ENCODE measurements around the gene INPP5J.

Gene INPP5J

DNA sequence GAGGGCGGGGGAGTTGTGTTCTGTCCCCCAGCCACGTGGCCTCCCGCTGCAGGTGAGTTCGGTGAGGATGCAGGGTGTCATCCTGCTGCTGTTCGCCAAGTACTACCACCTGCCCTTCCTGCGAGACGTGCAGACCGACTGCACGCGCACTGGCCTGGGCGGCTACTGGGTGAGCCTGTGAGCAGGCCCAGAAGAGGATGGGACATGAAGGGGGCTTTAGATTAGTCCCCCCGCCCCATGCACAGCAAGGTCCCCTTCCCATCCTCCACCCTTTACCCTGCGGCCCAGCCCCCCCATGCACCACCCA lies 4.1 kb downstream of the INPP5J start:
- no peak for DNase-seq

DNA sequence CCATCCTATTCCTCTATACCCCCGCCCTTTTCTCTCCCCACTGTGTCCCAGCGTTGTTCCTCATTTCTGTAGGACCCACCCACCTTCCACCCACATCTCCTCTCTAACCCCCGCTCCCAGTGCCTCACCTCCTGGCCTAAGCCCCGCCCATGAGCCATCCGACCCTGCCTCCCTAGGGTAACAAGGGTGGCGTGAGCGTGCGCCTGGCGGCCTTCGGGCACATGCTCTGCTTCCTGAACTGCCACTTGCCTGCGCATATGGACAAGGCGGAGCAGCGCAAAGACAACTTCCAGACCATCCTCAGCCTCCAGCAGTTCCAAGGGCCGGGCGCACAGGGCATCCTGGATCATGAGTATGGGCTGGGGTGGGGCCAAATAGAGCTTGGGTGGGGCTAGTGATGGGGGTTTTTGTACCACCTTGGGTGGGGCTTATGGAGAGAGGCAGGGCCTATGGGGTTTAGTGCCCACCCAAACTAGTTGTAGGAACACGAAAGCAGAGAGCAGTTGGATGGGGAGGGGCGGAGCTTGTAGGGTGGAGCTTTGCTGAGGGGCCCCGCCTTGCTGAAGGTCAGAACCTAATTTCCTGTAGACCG lies 4.5 kb downstream of the INPP5J start:
- DNase-seq: no peak

DNA sequence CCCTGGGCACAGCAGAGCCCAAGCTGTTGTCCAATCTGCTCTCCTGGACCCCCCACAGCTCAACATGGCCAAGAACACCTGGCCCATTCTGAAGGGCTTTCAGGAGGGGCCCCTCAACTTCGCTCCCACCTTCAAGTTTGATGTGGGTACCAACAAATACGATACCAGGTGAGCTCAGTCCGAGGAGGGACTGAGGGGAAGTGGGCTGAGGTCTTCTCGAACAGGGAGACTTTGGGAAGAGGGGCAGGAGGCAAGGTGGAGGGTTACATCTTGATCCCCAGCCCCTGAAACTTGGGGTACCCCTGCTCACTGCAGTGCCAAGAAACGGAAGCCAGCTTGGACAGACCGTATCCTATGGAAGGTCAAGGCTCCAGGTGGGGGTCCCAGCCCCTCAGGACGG lies 5.4 kb downstream of the INPP5J start:
- no peak for DNase-seq

DNA sequence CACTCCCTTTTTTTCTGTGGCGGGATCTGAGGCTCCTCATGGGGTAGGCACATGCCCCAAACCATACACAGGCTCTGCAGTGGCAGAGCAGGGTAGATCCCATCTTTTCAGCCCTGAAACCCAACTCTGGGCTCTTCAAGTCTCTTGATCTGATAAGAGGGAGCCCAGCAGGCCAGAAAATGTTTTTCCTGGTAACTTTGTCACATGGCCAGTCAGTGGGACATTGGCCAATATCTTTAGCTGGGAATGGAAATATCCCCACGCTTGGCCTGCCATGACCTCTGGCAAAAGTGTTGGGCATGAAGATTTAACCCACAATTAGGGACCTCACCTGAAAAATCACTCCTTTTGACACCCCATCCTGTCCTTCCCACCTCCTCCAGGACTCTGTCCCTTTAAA lies 8.1 kb downstream of the INPP5J start:
- no peak for DNase-seq

DNA sequence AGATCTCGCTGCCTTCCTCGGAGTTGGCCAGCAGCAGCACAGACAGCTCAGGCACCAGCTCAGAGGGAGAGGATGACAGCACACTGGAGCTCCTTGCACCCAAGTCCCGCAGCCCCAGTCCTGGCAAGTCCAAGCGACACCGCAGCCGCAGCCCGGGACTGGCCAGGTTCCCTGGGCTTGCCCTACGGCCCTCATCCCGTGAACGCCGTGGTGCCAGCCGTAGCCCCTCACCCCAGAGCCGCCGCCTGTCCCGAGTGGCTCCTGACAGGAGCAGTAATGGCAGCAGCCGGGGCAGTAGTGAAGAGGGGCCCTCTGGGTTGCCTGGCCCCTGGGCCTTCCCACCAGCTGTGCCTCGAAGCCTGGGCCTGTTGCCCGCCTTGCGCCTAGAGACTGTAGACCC lies 11.1 kb downstream of the INPP5J start:
- DNase-seq: no peak

DNA sequence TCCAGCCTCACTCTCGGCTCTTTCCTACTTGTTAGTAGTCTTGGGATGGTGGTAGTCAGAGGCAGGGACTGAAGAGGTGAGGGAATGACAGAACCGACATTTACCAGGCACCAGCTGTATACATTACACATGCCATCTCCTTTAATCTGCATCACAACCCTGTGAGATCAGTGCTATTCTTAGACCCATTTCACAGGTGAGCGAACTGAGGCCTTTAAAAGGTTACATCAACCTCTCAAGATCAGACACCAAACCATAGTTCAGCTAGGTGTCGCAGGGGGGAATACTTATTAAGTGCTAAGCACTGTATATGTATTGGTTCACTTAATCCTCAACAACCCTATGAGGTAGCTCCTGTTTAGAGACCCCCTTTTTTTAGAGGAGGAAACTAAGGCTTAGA lies 11.9 kb downstream of the INPP5J start:
- DNase-seq: no peak

DNA sequence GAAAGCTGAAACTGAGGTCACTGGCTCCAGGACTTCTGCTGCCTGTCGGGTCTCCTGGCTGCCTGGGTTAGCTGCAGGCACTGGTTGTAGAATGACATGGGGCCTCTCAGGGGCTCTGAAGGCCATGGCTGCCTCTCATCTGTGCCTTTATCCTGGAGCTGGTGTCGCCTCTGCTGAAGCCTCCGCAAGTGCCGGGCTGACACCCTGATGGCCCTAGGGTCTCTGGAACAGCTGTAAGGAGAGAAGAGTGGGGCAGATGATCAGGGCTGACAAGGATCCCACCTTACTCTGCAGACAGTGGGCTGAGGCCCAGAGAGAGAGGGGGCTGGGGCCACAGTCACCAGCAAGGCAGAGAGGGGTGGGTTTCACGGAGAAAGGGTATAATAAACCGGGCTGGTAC lies 12.9 kb downstream of the INPP5J start:
- no peak for DNase-seq

DNA sequence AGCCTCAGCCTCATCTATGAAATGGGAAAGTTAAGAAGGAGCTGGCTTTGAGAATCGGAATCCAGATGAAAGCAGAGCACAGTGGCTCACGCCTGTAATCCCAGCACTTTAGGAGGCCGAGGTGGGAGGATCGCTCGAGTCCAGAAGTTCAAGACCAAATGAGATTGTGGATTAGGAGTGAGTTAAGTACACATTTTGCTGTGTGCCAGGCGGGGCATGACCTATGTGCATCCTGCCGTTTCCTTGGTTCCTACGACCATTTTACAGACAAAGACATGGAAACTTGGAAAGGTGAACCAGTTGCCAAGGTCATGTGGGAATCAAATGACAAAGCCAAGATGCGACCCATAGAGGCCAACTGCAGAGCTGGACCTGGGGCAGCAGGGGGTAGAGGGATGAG lies 13.4 kb downstream of the INPP5J start:
- no peak for DNase-seq

DNA sequence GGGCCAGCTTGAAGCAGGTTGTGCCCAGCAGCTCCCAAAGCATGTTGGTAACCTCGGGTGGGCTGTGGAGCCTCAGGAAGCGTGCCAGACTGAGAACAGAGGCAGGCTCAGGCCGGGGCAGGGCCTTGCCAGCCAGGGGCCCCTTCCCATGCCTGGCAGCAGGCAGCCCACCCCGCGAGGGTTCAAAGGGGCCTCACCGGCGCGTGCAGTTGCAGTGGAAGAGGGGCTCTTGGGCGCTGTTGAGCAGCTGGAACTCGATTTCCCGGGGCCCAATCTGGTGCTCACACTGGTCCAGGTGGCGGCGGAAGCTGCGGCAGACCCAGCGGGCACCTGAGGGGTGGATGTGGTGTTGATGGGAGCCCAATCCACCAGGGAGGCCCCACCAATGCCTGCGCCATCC lies 13.9 kb downstream of the INPP5J start:
- no peak for DNase-seq

DNA sequence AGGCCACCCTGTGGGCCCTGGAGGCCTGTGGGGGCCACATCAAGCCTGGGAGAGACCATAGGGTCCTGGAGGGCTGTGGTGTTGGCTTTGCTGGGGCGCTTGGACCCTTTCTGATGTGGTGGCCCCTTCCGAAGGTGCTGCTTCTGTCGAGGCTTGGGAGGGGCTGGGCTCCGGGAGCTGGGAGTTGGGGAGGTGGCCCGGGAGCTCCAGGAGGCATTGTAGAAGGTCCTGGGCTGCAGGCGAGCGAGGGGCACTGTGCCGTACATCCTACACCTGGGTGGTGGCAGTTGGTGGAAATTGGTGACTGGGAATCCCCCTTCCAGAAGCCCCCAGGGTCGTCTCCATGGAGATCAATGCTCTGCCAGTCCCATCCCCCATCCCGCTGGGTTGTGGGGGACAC lies 15.0 kb downstream of the INPP5J start:
- DNase-seq: no peak

DNA sequence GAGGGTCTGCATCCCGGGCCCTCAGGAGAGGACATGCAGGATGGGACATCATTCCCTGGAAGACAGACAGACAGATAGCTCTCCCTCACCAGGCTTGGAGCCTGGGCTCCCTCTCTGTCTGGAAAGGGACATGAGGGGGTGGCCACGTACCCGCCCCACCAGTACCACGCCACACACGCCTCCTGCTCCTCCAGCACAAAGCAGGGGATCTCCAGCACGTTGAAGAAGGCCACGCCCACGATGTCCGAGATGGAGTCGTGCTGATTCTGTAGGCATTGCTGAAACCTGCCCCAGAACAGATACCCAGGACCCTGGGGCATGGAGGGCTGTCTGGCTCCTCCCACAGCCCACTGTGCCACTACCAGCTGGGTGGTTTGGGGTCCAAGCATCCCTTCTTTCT lies 15.4 kb downstream of the INPP5J start:
- DNase-seq: no peak

DNA sequence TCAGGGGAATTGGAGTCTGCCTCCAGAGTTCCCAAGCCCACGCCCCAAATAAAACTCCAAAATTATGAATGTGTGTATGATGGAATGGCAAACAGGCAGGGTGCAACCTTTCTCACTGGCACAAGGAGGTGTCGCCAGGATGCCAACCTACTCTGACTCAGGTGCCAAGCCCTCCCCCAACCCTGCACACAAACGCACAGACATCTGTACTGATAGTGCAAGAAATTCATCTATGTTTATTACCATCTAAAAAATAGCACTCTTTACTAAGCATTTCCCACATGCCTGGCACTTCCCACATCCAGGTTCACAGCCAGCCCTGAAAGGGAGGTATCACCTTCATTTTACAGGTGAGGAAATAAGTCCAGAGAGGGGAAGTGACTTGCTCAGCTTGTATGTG lies 16.3 kb downstream of the INPP5J start:
- no peak for DNase-seq

DNA sequence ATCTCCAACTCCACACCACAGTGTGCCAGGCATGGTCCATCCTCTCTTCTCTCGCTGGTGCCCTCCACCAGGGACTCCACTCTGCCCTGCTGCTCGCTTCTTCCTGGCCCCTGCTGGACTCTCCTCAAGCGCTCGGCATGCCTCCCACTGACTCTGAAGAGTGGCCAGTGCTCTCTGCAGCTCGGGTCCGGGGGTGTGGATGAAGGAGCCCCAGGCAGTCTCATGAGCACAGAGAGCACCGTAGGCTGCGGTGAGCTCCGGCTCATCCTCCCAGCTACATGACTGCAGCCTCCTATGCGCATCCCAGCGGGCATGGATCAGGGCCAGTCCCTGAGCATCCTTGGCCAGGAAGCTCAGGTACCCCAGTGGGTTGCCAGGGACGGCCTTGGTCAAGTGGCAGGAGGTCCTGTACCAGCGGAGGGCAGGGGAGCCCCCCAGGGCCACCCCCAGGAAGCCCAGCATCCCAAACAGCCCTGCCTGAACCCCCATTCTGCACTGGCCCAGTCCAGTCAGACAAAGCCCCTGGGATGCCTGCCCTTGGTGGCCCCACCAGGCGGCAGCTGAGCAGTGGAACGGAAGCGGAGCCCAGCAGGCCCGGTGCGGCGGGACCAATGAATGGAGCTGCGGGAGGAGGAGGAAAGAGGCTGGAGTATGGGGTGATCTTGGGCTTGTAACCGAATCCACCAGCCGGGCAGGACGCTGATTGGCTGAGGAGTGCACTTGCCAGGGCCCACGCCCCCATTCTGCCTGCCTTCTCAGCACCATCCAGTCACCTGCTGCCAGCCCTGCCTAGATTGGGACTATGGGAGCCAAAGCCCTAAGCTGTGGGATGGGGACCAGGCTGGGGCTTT lies 17.3 kb downstream of the INPP5J start, which contains the start of gene PLA2G3:
Gene PLA2G3 (minus strand): TSS at position 643 of the 851 bp plus-strand sequence. CDS start 154 bp downstream, at position 489.
- DNase-seq: no peak

DNA sequence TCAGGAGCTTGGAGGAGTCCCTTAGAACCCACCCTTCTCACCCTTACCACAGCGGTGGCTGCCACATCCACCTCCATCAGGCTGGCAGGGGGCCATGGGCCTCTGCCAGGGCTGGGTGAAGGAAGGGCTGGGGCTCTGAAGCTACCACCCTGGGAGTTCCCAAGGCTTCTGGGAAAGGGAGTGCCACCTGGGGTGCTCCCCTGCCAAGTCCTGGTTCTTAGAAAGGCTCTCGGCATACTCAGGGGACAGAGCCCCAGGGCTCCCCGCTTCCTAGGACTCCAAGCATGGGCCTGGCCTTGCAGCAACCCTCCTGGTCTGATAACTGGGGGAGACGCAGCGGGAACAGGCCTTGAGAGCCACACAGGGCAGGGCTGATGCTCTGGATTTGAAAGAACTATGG lies 18.0 kb downstream of the INPP5J start:
- DNase-seq: no peak

DNA sequence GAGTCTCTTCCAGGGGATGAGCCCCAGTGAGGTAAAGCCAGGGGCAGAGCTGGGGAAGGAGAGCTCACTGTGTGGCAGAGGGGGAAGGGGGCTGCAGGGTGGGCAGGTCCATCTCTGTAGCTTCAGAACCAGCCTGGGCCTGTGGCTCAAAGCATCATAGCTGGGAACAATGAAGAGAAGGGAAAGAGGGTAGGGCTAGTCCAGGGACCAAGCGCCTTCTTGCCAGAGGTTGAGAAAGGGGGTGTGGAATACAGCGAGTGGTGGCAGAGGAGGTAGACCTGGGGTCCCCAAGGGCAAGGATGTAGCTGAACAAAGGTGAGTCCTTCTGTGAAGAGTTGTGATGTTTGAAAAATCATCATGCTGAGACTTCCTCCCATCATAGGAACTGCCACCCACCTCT lies 18.8 kb downstream of the INPP5J start:
- DNase-seq: no peak

DNA sequence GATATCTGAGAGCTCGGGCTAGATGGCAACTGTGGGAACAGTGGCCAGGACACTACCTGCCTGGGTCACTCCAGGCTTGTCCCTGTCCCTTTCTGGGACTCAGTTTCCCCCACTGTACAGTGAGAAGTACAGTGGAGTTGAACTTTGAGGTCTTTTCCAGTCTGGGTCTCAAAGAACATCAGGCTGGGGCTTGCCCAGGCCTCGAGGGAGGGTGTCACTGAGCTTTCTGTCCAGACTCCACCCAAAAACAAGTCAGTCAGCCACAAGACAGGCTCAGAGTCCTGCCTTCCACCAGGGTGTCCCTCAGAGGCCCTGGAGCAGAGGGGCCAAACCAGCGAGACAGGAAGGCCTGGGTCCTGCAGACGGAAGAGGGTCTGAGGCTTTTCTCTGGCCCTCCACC lies 19.5 kb downstream of the INPP5J start:
- no peak for DNase-seq

DNA sequence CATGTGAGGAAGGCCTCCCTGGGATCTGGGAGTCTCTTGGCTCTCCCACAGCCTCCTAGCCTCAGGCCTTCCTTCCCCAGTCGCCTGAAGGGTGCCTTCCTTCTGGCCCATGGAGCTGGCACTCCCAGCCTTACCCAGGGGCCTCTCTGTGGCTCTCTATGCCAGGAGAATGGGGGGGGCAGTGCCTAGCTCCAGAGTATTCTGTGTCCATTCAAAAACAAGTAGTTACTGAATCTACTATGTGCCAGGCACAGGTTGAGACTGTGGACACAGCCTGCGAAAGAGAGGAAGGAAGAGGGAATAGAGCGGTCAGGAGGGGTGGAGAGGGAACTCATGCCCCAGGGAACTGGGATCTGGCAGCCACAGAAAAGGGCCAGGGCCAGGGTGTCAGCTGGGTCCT lies 20.3 kb downstream of the INPP5J start:
- peak; percentile 4 for DNase-seq

DNA sequence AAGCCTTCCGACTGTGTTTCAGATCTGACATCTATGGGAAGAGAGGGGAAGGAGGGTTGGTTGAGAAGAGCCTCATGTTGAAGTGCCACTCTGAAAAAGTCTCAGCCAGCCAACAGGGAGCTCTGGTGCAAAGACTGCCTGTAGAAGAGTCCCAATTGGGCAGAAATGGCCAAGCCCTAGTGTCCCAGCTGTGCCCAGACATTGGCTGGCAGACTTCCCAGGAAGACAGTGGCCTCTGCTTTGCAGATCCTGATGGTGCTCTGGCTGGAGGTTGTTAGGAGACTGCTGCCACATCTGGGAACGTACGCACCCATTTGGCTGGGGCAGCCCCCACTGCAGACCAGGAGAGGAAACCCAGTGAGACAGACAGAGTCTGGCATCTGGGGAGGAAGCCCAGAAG lies 20.8 kb downstream of the INPP5J start:
- DNase-seq: peak; percentile 2

DNA sequence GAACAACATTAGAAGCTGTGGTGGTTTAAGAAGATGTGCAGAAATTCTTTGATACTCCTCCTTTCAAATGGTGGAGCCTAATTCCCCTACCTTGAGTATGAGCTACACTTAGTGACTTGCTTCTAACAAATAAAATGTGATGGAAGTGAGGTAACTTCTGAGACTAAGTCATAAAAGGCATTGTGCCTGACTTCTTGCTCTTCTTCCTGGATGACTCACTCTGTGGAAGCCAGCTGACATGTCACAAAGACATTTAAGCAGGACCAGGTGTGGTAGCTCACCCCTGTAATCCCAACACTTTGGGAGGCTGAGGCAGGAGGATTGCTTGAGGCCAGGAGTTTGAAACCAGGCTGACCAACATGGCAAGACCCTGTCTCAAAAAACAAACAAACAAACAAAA lies 21.5 kb downstream of the INPP5J start:
- no peak for DNase-seq

DNA sequence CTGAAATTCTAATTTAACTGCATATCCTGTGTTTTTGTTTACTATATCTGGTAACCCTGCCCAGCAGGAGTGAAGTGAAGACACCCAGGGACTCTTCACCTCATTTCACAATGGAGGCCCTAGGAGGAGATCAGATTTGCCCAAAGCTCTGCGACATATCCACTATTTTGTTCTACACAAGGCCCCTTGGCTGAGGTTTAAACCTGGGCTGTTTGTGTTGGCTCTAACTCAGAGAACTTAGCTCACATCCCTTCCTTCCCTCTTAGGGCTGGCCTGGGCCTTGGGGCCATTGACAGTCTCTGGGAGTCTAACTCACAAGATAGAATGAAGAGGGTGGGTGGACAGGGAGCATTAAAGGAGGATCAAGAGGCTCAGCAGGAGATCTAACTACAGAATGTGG lies 25.7 kb downstream of the INPP5J start:
- no peak for DNase-seq

DNA sequence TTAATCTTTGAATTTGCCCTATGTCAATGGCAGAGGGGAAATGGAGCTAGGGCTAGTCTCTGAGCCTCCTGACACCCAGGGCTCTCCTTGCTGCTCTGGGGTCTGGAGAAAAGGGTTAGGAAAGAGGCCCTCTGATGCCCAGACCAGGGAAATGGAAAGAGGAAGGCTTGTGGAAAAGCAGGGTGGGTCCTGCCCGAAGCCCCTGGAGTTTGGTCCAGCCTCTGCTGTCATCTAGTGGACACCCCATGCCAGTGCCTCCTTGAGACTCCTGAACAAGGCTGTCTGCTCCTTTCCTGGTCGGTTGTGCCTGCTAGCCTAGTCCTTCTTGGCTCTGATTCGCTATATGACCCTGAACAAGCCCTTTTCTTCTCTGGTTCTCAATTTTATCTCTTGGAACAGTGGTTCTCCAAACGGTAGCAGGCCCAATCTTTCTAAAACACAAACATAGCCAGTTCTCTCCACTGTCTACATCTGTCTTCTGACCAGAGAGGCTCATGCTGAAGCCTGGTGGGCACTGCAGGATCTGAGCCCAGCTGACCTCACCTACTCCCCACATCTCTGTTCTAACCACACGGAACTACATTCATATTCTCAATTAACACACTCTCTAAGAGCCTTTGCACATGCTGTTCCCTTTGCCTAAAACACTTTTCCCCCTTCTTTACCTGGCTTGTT lies 26.3 kb downstream of the INPP5J start:
- peak; percentile 80 for DNase-seq

DNA sequence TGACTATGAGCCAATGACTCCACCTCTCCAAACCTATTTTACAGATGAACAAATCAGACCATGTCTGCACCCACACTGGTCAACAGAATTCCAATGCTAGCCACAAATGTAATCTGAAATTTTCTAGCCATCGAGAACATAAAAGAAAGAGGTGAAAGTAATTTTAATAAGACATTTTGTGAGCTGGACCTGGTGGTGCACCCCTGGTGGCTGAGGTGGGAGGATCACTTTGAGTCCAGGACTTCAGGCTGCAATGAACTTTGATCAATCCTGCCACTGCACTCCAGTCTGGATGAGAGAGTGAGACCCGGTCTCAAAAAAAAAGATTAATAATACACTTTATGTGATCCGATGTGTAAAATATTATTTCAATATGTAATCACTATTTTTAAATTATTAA lies 27.8 kb downstream of the INPP5J start:
- no peak for DNase-seq

DNA sequence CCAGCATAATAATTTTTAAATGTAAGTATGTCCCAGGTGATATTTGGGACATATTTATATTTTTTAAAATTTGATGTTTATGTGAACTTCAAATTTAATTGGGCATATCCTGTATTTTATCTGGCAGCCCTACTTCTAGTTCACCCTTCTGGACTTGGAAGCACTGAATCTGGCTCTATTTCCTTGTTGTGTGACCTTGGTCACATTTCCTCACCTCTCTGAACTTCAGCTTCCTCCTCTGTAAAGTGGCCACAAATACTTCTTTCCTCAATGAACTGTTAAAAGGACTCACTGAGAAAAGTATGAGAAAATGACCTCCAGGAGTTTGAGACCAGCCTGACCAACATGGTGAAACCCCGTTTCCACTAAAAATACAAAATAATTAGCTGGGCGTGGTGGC lies 29.1 kb downstream of the INPP5J start:
- no peak for DNase-seq

DNA sequence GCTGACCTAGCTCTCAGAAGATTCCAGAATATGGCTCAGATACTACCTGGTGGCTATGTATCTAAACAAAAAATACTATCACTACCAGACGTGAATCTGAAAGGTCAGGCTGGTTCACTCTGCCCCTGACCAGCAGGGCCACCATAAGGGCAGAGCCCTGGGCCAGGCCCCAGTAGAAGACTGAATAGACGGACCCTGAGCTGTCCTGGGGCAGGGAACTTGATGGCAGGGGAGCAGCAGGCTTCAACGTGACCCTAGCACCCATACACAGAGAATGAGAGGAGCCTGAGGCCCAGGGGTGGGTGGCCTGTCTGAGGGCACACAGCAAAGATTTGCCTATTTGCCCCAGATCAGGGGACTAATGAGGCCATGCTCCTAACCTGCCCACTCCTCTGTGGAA lies 30.6 kb downstream of the INPP5J start:
- DNase-seq: no peak
